ENCODE measurements around the gene DLGAP1. TPM values are rescaled to one million over a fixed set of nuclear protein-coding genes. Genes with fewer than 3 reads are reported as not detected.
A peak's percentile ranks its signal among the peaks of the same experiment; 100 is the strongest.

Gene DLGAP1
- total RNA-seq, 1 experiment from 2014 or later, result 23.2 TPM

- H3K4ac ChIP-seq (ENCODE audit: low read depth, low read length), result no peak overlapping the region
- peaks cover 10% of the 10 kb centered on the region; the same call in 1 of the 2 replicates for H3K4me1 ChIP-seq (ENCODE audit: insufficient read depth, low read length)
- no peak overlapping the region for H3K27ac ChIP-seq (ENCODE audit: insufficient read length, low read depth, low read length)
- no peak overlapping the region for H2BK120ac ChIP-seq (ENCODE audit: low read depth, low read length, poor library complexity, severe bottlenecking)
- H3K14ac ChIP-seq (ENCODE audit: insufficient read depth, low read length), result no peak overlapping the region
- H2BK12ac ChIP-seq (ENCODE audit: insufficient read length, low read depth, low read length), result no peak overlapping the region
- no peaks in the 10 kb centered on the region for H3K79me2 ChIP-seq (ENCODE audit: insufficient read depth, low read length)
- no peak overlapping the region for H3K4me3 Mint-ChIP-seq
- H4K8ac ChIP-seq (replicated peaks; ENCODE audit: insufficient read length, low read depth, low read length), result no peak overlapping the region
- H3K4me1 Mint-ChIP-seq, result peaks cover 41 to 45% of the 10 kb centered on the region in 2 experiments
- peak overlapping the region in 2 of 3 experiments; percentile 65 to 66; a peak in 3 of 7 replicates for H3K27ac Mint-ChIP-seq
- H4K5ac ChIP-seq (ENCODE audit: insufficient read length, low read depth, low read length), result no peak overlapping the region
- H2BK20ac ChIP-seq (ENCODE audit: low read depth, low read length, poor library complexity, severe bottlenecking), result no peak overlapping the region
- peaks cover 0 to 4% (median 0%) of the 10 kb centered on the region in 3 experiments; a peak in 1 of 7 replicates for H3K36me3 Mint-ChIP-seq (ENCODE audit: insufficient read depth in 1 of 3, low read depth in 3 of 3)
- H3K9me3 ChIP-seq (ENCODE audit: control insufficient read depth, low read depth, low read length), result no peaks in the 10 kb centered on the region
- no CpG with 5 or more reads among the region's 13 CpGs for WGBS (ENCODE audit: extremely low coverage, insufficient read length, low lambda C conversion rate)
- no peak overlapping the region for H4K91ac ChIP-seq (ENCODE audit: insufficient read length, low read depth, low read length)
- H3K9me3 Mint-ChIP-seq, result no peaks in the 10 kb centered on the region
- H3K56ac ChIP-seq (ENCODE audit: insufficient read length, low read depth, low read length), result no peak overlapping the region
- H3T11ph ChIP-seq (ENCODE audit: low read length), result no peak overlapping the region
- peak; percentile 49 for DNase-seq
- H2AK5ac ChIP-seq (ENCODE audit: insufficient read length, low read length), result no peak overlapping the region
- H3K4me2 ChIP-seq (ENCODE audit: insufficient read depth, insufficient read length, low read length), result no peak overlapping the region
- H3K23ac ChIP-seq (ENCODE audit: insufficient read length, low read depth, low read length), result no peak overlapping the region
- no peak overlapping the region for H2BK15ac ChIP-seq (ENCODE audit: low read depth, low read length)
- no peak overlapping the region for H2BK5ac ChIP-seq (ENCODE audit: insufficient read length, low read length)
- no peaks in the 10 kb centered on the region for H4K20me1 ChIP-seq (ENCODE audit: control insufficient read depth, insufficient read depth, insufficient read length)
- no peaks in the 10 kb centered on the region for H3K27me3 ChIP-seq (ENCODE audit: insufficient read depth, low read length)
- H3K27me3 Mint-ChIP-seq (ENCODE audit: low read depth), result no peaks in the 10 kb centered on the region; the same call in 1 of the 2 replicates
- H3K23me2 ChIP-seq (ENCODE audit: insufficient read length, low read depth, low read length, poor library complexity, severe bottlenecking), result no peaks in the 10 kb centered on the region
- no peak overlapping the region for H2AFZ ChIP-seq (ENCODE audit: low read length)
- no peaks in the 10 kb centered on the region for H3K79me1 ChIP-seq (ENCODE audit: insufficient read depth, low read depth, low read length, poor library complexity, severe bottlenecking)
- TF ChIP-seq, protein P1, sequence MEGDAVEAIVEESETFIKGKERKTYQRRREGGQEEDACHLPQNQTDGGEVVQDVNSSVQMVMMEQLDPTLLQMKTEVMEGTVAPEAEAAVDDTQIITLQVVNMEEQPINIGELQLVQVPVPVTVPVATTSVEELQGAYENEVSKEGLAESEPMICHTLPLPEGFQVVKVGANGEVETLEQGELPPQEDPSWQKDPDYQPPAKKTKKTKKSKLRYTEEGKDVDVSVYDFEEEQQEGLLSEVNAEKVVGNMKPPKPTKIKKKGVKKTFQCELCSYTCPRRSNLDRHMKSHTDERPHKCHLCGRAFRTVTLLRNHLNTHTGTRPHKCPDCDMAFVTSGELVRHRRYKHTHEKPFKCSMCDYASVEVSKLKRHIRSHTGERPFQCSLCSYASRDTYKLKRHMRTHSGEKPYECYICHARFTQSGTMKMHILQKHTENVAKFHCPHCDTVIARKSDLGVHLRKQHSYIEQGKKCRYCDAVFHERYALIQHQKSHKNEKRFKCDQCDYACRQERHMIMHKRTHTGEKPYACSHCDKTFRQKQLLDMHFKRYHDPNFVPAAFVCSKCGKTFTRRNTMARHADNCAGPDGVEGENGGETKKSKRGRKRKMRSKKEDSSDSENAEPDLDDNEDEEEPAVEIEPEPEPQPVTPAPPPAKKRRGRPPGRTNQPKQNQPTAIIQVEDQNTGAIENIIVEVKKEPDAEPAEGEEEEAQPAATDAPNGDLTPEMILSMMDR (conservative IDR thresholded peaks at IDR 0.05), result no peak
- H3K18ac ChIP-seq (ENCODE audit: insufficient read length, low read depth, low read length), result no peak overlapping the region
- no peak overlapping the region for H3K9ac ChIP-seq (ENCODE audit: extremely low read depth, insufficient read length, low read length)
Observed at GRCh38 chr18:3652380-3653262, 802.5 kb downstream of the DLGAP1 start.
